Right ventricle myocardium inferior (tissue), 1 donor: Measurements from ENCODE around the gene GRID2. TPM values are rescaled to one million over a fixed set of nuclear protein-coding genes. Genes with fewer than 3 reads are reported as not detected.

ENCODE experiments used
- ATAC-seq: fragments of 200-7000 bp; cut with Tn5 transposase; one replicate; pipeline ENCODE4 v1.9.1; 2020; ENCODE audit warnings: mild to moderate bottlenecking, moderate library complexity
- DNase-seq: peaks from one replicate; pipeline ENCODE4 v3.0.0; 2021; ENCODE audit errors: missing footprints
- intact Hi-C: fragments of 100-400 bp; cut with DNase I; formaldehyde crosslinking; loops from one replicate; pipeline ENCODE4 v1.11.0; 2022
- total RNA-seq: library from RNA; stranded (reverse); fragmentation: NEBNext Ultra II Directional; extraction: Animal tissue kit (Norgen Biotek cat#: 25700); gene quantifications from one replicate; pipeline ENCODE4 v1.2.1, GENCODE V29; 2021
- donor health status: DM: no; HTN: yes; CAD: no; lungs with severe emphysema.

GRID2 gene
- total RNA-seq, 1 donor from 2014 or later, result 0.05 TPM

- intact Hi-C loops, result no loop called here
- ATAC-seq, result no peak
- no peak for DNase-seq
Measured at GRCh38 chr4:92988301-92988700, 684.5 kb downstream of the GRID2 start.

- intact Hi-C loops, result no loop called here
- ATAC-seq (no peak), DNase-seq (no peak)
Measured at GRCh38 chr4:92992758-92993157, 689.0 kb downstream of the GRID2 start.

GRCh38 chr4:92994727-92995126, 691.0 kb downstream of the GRID2 start:
- DNase-seq (no peak), ATAC-seq (no peak)
- intact Hi-C loops, result no loop called here

GRCh38 chr4:92996533-92996932, 692.8 kb downstream of the GRID2 start:
- ATAC-seq, result no peak
- intact Hi-C loops, result no loop called here
- no peak for DNase-seq

GRCh38 chr4:93000910-93001309, 697.1 kb downstream of the GRID2 start:
- intact Hi-C loops, result no loop called here
- ATAC-seq (no peak), DNase-seq (no peak)

- ATAC-seq (no peak), DNase-seq (no peak)
- intact Hi-C loops, result no loop called here
Measured at GRCh38 chr4:93002240-93002639, 698.5 kb downstream of the GRID2 start.

- DNase-seq, result no peak
- intact Hi-C loops, result no loop called here
- ATAC-seq, result no peak
Measured at GRCh38 chr4:93016350-93016749, 712.6 kb downstream of the GRID2 start.

GRCh38 chr4:93018243-93018642, 714.5 kb downstream of the GRID2 start:
- intact Hi-C loops, result no loop called here
- no peak for DNase-seq
- ATAC-seq, result no peak

- DNase-seq (no peak), ATAC-seq (no peak)
- intact Hi-C loops, result no loop called here
Measured at GRCh38 chr4:93018806-93019205, 715.0 kb downstream of the GRID2 start.

GRCh38 chr4:93029769-93030168, 726.0 kb downstream of the GRID2 start:
- intact Hi-C loops, result no loop called here

GRCh38 chr4:93030670-93031069, 726.9 kb downstream of the GRID2 start:
- ATAC-seq, result no peak
- no peak for DNase-seq
- intact Hi-C loops, result no loop called here

More at GRCh38 chr4:93029769-93030168, 726.0 kb downstream of the GRID2 start:
- no peak for ATAC-seq
- DNase-seq, result no peak

GRCh38 chr4:93031431-93032098, 727.8 kb downstream of the GRID2 start:
- intact Hi-C loops, result no loop called here
- no peak for ATAC-seq
- DNase-seq, result no peak

- ATAC-seq, result no peak
Measured at GRCh38 chr4:93042746-93043145, 739.0 kb downstream of the GRID2 start.

GRCh38 chr4:93053140-93053539, 749.4 kb downstream of the GRID2 start:
- no peak for DNase-seq
- ATAC-seq, result no peak
- intact Hi-C loops, result no loop called here

More at GRCh38 chr4:93042746-93043145, 739.0 kb downstream of the GRID2 start:
- intact Hi-C loops, result no loop called here
- no peak for DNase-seq

GRCh38 chr4:93061826-93062225, 758.1 kb downstream of the GRID2 start:
- intact Hi-C loops, result no loop called here
- DNase-seq (no peak), ATAC-seq (no peak)

GRCh38 chr4:93063325-93063724, 759.6 kb downstream of the GRID2 start:
- intact Hi-C loops, result no loop called here
- no peak for DNase-seq
- no peak for ATAC-seq

- intact Hi-C loops, result no loop called here
- DNase-seq (no peak), ATAC-seq (no peak)
Measured at GRCh38 chr4:93065790-93066189, 762.0 kb downstream of the GRID2 start.

GRCh38 chr4:93066749-93067148, 763.0 kb downstream of the GRID2 start:
- ATAC-seq (no peak), DNase-seq (no peak)
- intact Hi-C loops, result no loop called here

- ATAC-seq (no peak), DNase-seq (no peak)
- intact Hi-C loops, result no loop called here
Measured at GRCh38 chr4:93072292-93072691, 768.5 kb downstream of the GRID2 start.

- ATAC-seq, result no peak
- intact Hi-C loops, result no loop called here
Measured at GRCh38 chr4:93080316-93080715, 776.5 kb downstream of the GRID2 start.

GRCh38 chr4:93084599-93085305, 781.0 kb downstream of the GRID2 start:
- ATAC-seq (no peak), DNase-seq (no peak)
- intact Hi-C loops, result no loop called here

More at GRCh38 chr4:93080316-93080715, 776.5 kb downstream of the GRID2 start:
- DNase-seq, result no peak
